PC-9 (cell line): Measurements from ENCODE around the gene MARS2. TPM values are rescaled to one million over a fixed set of nuclear protein-coding genes. Genes with fewer than 3 reads are reported as not detected.
"Not testable (repeated sequence)": the region's sequence is repeated elsewhere in the genome, so short reads cannot be mapped to it uniquely, and the experiment has no call there.

Experiments used
- BruUV-seq: library from RNA; stranded (reverse); fragments of 400-500 nt; replicated peaks from 2 replicates; lab custom pipeline; 2021; lab: Mats Ljungman, UMichigan
- CTCF ChIA-PET: fragments of 300-600 bp; sonication (Branson Sonifier 250); formaldehyde crosslinking; loops from one replicate; lab custom pipeline; 2022; ENCODE audit warnings: antibody characterized with exemption; lab: Charles Lee
- POLR2A ChIA-PET: fragments of 300-600 bp; sonication (Branson Sonifier 250); formaldehyde crosslinking; loops from one replicate; lab custom pipeline; 2022; ENCODE audit warnings: antibody characterized with exemption; ENCODE audit not compliant: unreplicated experiment; lab: Charles Lee
- DNase-seq, 2 experiments: peaks; one replicate each; pipeline versions ENCODE4 v3.0.0 to v3.0.0-alpha.2; 2015 to 2022; ENCODE audit warnings: mixed read lengths in 1 of 2
- H2AFZ ChIP-seq: fragments of 200-600 bp; sonication (generic); 2 replicates; pipeline ENCODE4 v1.8.1; 2017; ENCODE audit warnings: antibody characterized with exemption
- H3F3A ChIP-seq: fragments of 200-600 bp; sonication (generic); 2 replicates; pipeline ENCODE4 v1.8.1; 2017; ENCODE audit warnings: antibody characterized with exemption, mild to moderate bottlenecking, low read depth; ENCODE audit not compliant: insufficient read depth
- H3K27ac ChIP-seq: fragments of 200-600 bp; sonication (generic); 2 replicates; pipeline ENCODE4 v1.6.1; 2016; ENCODE audit warnings: mixed run types
- H3K27me3 ChIP-seq: fragments of 200-600 bp; sonication (generic); 2 replicates; pipeline ENCODE4 v1.6.1; 2016; ENCODE audit warnings: low read depth, mixed run types; ENCODE audit not compliant: insufficient read depth
- H3K36me3 ChIP-seq: fragments of 200-600 bp; sonication (generic); 2 replicates; pipeline ENCODE4 v1.6.1; 2016; ENCODE audit warnings: low read depth, mixed run types
- H3K4me1 ChIP-seq: fragments of 200-600 bp; sonication (generic); replicated peaks from 2 replicates; pipeline ENCODE4 v1.6.1; 2016; ENCODE audit warnings: mixed run types; ENCODE audit not compliant: insufficient read depth
- H3K4me2 ChIP-seq: fragments of 200-600 bp; sonication (generic); 2 replicates; pipeline ENCODE4 v1.6.1; 2017; ENCODE audit warnings: mixed run types
- H3K4me3 ChIP-seq: fragments of 200-600 bp; sonication (generic); 2 replicates; pipeline ENCODE4 v1.6.1; 2016; ENCODE audit warnings: mixed run types
- H3K79me2 ChIP-seq: fragments of 200-600 bp; sonication (generic); 2 replicates; pipeline ENCODE4 v1.6.1; 2017; ENCODE audit warnings: low read depth, mixed run types
- H3K9me2 ChIP-seq: fragments of 200-600 bp; sonication (generic); 2 replicates; pipeline ENCODE4 v1.8.1; 2017; ENCODE audit warnings: mild to moderate bottlenecking; ENCODE audit not compliant: insufficient read depth
- H3K9me3 ChIP-seq: fragments of 200-600 bp; sonication (generic); 2 replicates; pipeline ENCODE4 v1.8.1; 2016; ENCODE audit warnings: low read depth; ENCODE audit not compliant: insufficient read depth
- H4K20me1 ChIP-seq: fragments of 200-600 bp; sonication (generic); 2 replicates; pipeline ENCODE4 v1.8.1; 2017; ENCODE audit not compliant: insufficient read depth
- CTCF ChIP-seq: fragments of 200-600 bp; sonication (generic); conservative IDR thresholded peaks from 2 replicates; pipeline ENCODE4 v1.6.1; 2017; ENCODE audit warnings: mixed run types, antibody characterized with exemption, mild to moderate bottlenecking, moderate library complexity
- EZH2 ChIP-seq: fragments of 200-600 bp; sonication (generic); IDR thresholded peaks from 2 replicates; pipeline ENCODE4 v1.8.0; 2017; ENCODE audit warnings: antibody characterized with exemption, low read depth
- intact Hi-C: fragments of 100-400 bp; cut with micrococcal nuclease; formaldehyde crosslinking; loops from one replicate; pipeline ENCODE4 v1.10.0; 2022; ENCODE audit not compliant: unreplicated experiment
- total RNA-seq: library from RNA; stranded (reverse); gene quantifications from 2 replicates; pipeline ENCODE4 v1.2.3, GENCODE V29; 2021

The MARS2 gene
- total RNA-seq, 1 experiment from 2014 or later = 5.1 TPM

- Histone ChIP-seq H3K9me2 (no peaks in the 10 kb centered on the region), H4K20me1 (peaks cover 20% of the 10 kb centered on the region), H3K4me2 (peak overlapping the region; percentile 78), H3K27ac (peak overlapping the region; percentile 20; the same call in 1 of the 2 replicates), H3K9me3 (no peaks in the 10 kb centered on the region), H3K36me3 (peaks cover 23% of the 10 kb centered on the region; the same call in 1 of the 2 replicates), H2AFZ (no peak overlapping the region), H3K27me3 (no peaks in the 10 kb centered on the region), H3F3A (no peaks in the 10 kb centered on the region; the same call in 1 of the 2 replicates), H3K4me1 (peaks cover 15% of the 10 kb centered on the region), H3K4me3 (peak overlapping the region; percentile 98), H3K79me2 (peaks cover 54% of the 10 kb centered on the region)
- intact Hi-C loops = loop anchor here (5.0 to 10.0 kb wide), 6 partner anchors 69 to 1749 kb away; partner anchors contain the start of genes HSPE1, MOB4, SATB2 and SF3B1
- ChIA-PET CTCF (no interaction called here), POLR2A (no interaction called here)
- peak in 1 of 2 experiments; percentile 69 for DNase-seq
- TF ChIP-seq CTCF (no peak), EZH2 (no peak)
- no TSS peak for BruUV-seq
These were observed 3.2 kb downstream of the MARS2 start for GRCh38 chr2:197708331-197708730.

DNA sequence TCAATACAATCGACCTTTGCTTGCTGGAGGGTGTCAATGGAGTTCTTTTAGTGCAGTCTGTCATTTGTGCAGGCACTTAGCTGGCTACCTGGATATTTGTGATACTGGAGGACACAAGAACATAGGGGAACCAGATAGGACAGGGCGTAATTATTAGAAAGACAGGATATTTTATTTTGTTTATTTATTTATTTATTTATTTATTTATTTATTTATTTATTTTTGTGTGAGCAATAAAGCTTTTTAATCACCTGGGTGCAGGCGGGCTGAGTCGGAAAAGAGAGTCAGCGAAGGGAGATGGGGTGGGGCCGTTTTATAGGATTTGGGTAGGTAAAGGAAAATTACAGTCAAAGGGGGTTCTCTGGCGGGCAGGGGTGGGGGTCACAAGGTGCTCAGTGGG lies 4.0 kb downstream of the MARS2 start:
- H3K4me3 ChIP-seq, DNase-seq, H3F3A ChIP-seq, POLR2A ChIA-PET, H3K27ac ChIP-seq, H3K27me3 ChIP-seq, H2AFZ ChIP-seq, H3K9me2 ChIP-seq, H3K9me3 ChIP-seq, BruUV-seq, CTCF ChIA-PET: not testable (repeated sequence)
- peaks cover 25% of the 10 kb centered on the region for H3K36me3 ChIP-seq
- peaks cover 20% of the 10 kb centered on the region for H4K20me1 ChIP-seq
- H3K4me1 ChIP-seq = peaks cover 15% of the 10 kb centered on the region
- H3K4me2 ChIP-seq = peak overlapping the region; percentile 78; the same call in 1 of the 2 replicates
- intact Hi-C loops = loop anchor here (5.0 to 10.0 kb wide), 6 partner anchors 68 to 1748 kb away; partner anchors contain the start of genes HSPE1, MOB4, SATB2 and SF3B1
- H3K79me2 ChIP-seq = peaks cover 54% of the 10 kb centered on the region

GRCh38 chr2:197710424-197711042 lies 5.4 kb downstream of the MARS2 start:
- no peak overlapping the region for H2AFZ ChIP-seq
- intact Hi-C loops = no loop called here
- H3K9me3 ChIP-seq = no peaks in the 10 kb centered on the region
- H3K27me3 ChIP-seq = no peaks in the 10 kb centered on the region
- BruUV-seq = no TSS peak
- no peak overlapping the region for H3K4me3 ChIP-seq
- CTCF ChIA-PET = interaction anchor here (0.6 kb wide), 1 partner anchor 698 kb away, joined by 4 read pairs; no protein-coding TSS in a partner anchor
- H4K20me1 ChIP-seq = peaks cover 20% of the 10 kb centered on the region
- TF ChIP-seq EZH2 = no peak
- TF ChIP-seq CTCF = no peak
- no peaks in the 10 kb centered on the region; the same call in 1 of the 2 replicates for H3F3A ChIP-seq
- peaks cover 53% of the 10 kb centered on the region for H3K79me2 ChIP-seq
- H3K9me2 ChIP-seq = no peaks in the 10 kb centered on the region
- no peak overlapping the region for H3K27ac ChIP-seq
- H3K4me2 ChIP-seq = no peak overlapping the region
- POLR2A ChIA-PET = no interaction called here
- H3K36me3 ChIP-seq = peaks cover 28% of the 10 kb centered on the region
- H3K4me1 ChIP-seq = peaks cover 15% of the 10 kb centered on the region
- no peak for DNase-seq
